Activated CD8-positive, alpha-beta memory T cell treated with anti-CD3 and anti-CD28 coated beads for 36 hours (primary cell): Measurements from ENCODE around the gene PCGF2. TPM values are rescaled to one million over a fixed set of nuclear protein-coding genes. Genes with fewer than 3 reads are reported as not detected.

ENCODE experiments used
- CTCF ChIA-PET: fragments of 350-600 bp; sonication (Branson Sonifier 250); formaldehyde crosslinking; loops from one replicate; lab custom pipeline; 2021; ENCODE audit warnings: antibody characterized with exemption; lab: Charles Lee
- POLR2A ChIA-PET: fragments of 350-600 bp; sonication (Branson Sonifier 250); formaldehyde crosslinking; loops from one replicate; lab custom pipeline; 2021; ENCODE audit warnings: antibody characterized with exemption; lab: Charles Lee
- total RNA-seq, 2 experiments: library from RNA; stranded (reverse); gene quantifications; one replicate each; pipeline ENCODE4 v1.2.3, GENCODE V29; 2021

Gene PCGF2
- total RNA-seq, 2 experiments from 2014 or later, result 1.2 to 1.4 TPM

- ChIA-PET CTCF (interaction anchor here (1.4 kb wide), 1 partner anchor 154 kb away, joined by 3 read pairs; no protein-coding TSS in a partner anchor), POLR2A (no interaction called here)
Observed at GRCh38 chr17:38713456-38714075, 34.6 kb downstream of the PCGF2 start.

- POLR2A ChIA-PET, result no interaction called here
- CTCF ChIA-PET, result interaction anchor here (0.6 to 2.2 kb wide), 4 partner anchors 14 to 36 kb away, joined by 3 to 8 read pairs (median 4); no protein-coding TSS in a partner anchor
Observed at GRCh38 chr17:38712593-38712992, 35.5 kb downstream of the PCGF2 start.

DNA sequence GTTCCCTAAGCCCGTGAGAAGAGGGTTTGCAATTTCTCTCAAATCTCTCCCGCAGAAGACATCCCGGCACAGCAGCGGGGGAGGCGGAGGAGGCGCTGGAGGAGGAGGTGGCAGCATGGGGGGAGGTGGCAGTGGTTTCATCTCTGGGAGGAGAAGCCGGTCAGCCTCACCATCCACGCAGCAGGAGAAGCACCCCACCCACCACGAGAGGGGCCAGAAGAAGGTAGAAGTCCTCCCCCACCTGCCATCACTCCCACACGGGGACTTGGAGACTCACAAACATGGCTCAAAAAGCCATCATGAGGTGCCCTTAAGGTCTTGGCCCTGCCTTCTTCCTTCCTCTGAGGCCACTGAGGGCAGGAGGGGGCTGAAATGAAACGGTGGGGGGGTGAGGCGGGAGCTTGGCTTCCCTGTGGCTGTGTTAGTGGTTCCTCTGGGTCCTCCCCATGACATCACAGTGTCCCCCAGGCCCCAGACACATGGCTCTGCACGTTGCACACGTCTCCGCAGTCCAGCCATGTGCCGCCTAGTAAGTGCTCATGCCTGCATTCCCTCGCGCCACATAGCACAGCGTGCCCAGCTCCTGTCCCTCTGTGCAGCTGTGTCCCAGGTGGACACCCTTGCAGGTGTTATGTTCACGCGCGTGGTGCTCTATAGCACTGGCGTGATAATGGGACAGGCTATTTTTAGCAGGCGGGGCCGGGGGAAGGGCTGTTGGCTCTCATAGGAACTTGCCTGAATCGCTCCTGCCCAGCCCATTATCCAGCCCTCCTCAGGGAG is 36.2 kb downstream of the PCGF2 start:
- CTCF ChIA-PET, result interaction anchor here (0.6 to 2.2 kb wide), 4 partner anchors 15 to 35 kb away, joined by 3 to 8 read pairs (median 4); no protein-coding TSS in a partner anchor
- POLR2A ChIA-PET, result interaction anchor here (1.4 kb wide), 1 partner anchor 17 kb away, joined by 4 read pairs; no protein-coding TSS in a partner anchor

DNA sequence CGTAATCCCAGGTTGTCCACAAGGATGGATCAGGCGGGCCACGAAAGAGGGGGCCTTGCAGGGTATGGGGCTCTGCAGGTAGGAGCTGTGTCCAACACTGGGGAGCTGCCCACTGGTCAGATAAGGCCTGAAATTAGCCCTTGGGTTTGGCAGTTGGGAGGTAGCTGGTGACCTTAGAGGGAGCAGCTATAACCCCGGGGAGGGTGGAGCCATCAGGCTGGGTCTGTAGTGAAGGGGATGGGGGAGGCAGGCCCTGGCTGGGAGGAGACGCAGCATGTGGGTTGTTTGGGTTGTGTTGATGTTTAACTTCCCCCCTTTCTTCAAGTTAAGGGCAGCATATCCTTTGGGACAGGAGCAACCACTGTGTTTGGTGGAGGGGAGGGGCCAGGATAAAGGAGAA is 37.2 kb downstream of the PCGF2 start:
- ChIA-PET POLR2A (interaction anchor here (1.4 kb wide), 1 partner anchor 18 kb away, joined by 4 read pairs; no protein-coding TSS in a partner anchor), CTCF (interaction anchor here (0.9 to 2.2 kb wide), 4 partner anchors 9 to 34 kb away, joined by 3 to 8 read pairs (median 5); no protein-coding TSS in a partner anchor)

DNA sequence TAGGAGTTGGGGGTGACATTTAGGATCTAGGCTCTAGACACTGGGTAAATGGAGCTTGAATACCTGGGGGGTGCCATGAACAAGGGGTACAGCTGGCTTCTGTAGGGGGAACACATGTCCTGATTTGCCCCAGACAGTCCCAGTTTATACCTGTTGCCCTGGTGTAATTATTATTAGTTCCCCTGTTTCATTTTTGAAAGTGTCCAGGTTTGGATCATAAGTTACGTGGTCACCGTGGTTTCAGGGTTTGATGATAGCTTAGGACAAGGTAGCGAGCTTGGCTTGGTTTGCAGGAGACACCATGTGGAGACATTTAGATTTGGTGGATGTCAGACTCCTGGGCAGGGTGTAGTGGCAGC is 37.6 kb downstream of the PCGF2 start:
- ChIA-PET POLR2A (interaction anchor here (1.4 to 1.6 kb wide), 2 partner anchors 8 to 18 kb away, joined by 4 to 9 read pairs; no protein-coding TSS in a partner anchor), CTCF (interaction anchor here (0.9 to 2.2 kb wide), 4 partner anchors 10 to 34 kb away, joined by 3 to 8 read pairs (median 6); no protein-coding TSS in a partner anchor)

DNA sequence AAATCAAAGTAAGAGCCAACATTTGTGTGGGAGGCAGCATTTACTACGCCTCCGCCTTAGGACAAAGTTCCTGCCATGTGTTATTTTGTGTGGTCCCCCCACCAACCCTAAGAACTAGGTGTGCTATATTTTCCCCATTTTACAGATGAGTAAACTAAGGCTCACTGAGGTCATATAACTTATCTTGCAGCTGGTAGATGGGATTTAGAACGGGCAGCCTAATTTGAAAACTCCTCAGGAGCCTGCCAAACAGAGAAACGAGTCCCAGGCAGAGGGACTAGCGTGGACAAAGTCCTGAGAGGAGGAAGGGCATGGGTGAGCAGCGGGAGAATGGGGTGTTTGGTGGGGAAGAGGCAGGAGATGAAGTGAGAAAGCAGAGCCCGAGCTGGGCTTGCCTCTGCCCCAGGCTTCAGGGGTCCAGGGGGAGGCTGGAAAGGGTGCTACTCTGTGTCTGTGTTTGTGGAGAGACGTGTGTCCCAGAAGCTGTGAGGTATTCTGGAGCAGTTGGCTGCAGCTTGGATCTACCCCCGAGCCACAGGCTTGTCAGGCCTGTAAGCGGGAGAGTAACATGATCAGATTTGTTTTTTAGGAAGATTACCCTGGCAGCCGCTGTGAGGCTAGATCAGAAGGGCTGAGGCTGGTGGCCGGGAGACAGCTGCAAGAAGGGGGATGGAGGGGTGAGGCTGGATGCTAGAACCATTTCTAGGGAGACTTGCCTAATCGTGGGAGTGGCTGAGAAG is 38.1 kb downstream of the PCGF2 start:
- POLR2A ChIA-PET, result interaction anchor here (0.5 to 1.6 kb wide), 3 partner anchors 9 to 19 kb away, joined by 4 to 9 read pairs (median 7); no protein-coding TSS in a partner anchor
- CTCF ChIA-PET, result interaction anchor here (0.9 to 2.2 kb wide), 6 partner anchors 10 to 33 kb away, joined by 3 to 10 read pairs (median 6); no protein-coding TSS in a partner anchor

GRCh38 chr17:38709104-38709820 is 38.9 kb downstream of the PCGF2 start:
- ChIA-PET CTCF (interaction anchor here (1.0 to 4.0 kb wide), 5 partner anchors 19 to 33 kb away, joined by 3 to 20 read pairs (median 7); no protein-coding TSS in a partner anchor), POLR2A (interaction anchor here (1.6 kb wide), 1 partner anchor 10 kb away, joined by 9 read pairs; no protein-coding TSS in a partner anchor)

- ChIA-PET POLR2A (interaction anchor here (0.9 to 2.3 kb wide), 2 partner anchors 12 to 44 kb away, joined by 3 to 6 read pairs; partner anchors contain the start of gene PSMB3), CTCF (interaction anchor here (1.3 to 4.0 kb wide), 5 partner anchors 12 to 33 kb away, joined by 3 to 20 read pairs (median 7); partner anchors contain the start of gene EPOP)
Observed at GRCh38 chr17:38707678-38708351, 40.3 kb downstream of the PCGF2 start.

DNA sequence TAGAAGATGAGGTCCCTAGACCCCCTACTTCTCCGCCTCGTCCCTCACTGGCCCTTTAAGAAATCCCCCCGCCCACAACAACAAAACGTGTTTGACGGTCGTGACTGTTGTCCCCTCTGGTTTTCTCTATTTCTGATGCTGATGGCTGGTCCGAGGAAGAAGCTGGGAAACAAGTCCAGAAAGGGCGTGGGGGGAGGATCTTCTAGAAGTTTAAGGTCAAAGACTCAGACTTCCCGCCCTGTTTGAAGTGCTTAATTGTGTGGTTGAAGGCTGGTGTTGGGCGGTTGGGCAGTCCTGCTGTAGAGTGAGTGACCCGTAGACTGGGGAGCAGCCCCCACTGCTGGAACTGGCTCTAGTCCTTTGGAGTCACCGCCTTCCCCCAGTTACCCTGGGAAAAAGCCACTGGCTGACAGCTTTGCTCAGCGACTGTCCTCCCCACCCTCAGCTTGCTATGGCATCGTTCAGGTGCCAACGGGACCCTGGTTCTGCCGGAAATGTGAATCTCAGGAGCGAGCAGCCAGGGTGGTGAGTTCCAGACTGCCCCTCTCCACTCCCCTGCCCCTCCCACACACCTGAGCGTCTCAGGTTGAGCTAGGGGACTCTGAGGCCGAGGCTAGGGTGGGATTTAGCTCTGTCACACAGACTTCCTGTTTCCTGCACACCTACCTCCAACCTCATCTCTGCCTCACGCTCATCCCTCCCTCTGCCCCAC is 41.5 kb downstream of the PCGF2 start:
- POLR2A ChIA-PET, result interaction anchor here (0.7 to 2.3 kb wide), 6 partner anchors 10 to 46 kb away, joined by 3 to 13 read pairs (median 5); partner anchors contain the start of genes CISD3 and PSMB3
- CTCF ChIA-PET, result interaction anchor here (1.3 to 4.0 kb wide), 7 partner anchors 9 to 39 kb away, joined by 3 to 20 read pairs (median 5); partner anchors contain the start of gene EPOP

- POLR2A ChIA-PET, result interaction anchor here (0.7 to 3.6 kb wide), 10 partner anchors 10 to 148 kb away, joined by 3 to 17 read pairs (median 4); partner anchors contain the start of gene CISD3
- CTCF ChIA-PET, result interaction anchor here (1.1 to 4.0 kb wide), 9 partner anchors 9 to 147 kb away, joined by 3 to 20 read pairs (median 3); partner anchors contain the start of gene EPOP
Observed at GRCh38 chr17:38705803-38706504, 42.2 kb downstream of the PCGF2 start.

DNA sequence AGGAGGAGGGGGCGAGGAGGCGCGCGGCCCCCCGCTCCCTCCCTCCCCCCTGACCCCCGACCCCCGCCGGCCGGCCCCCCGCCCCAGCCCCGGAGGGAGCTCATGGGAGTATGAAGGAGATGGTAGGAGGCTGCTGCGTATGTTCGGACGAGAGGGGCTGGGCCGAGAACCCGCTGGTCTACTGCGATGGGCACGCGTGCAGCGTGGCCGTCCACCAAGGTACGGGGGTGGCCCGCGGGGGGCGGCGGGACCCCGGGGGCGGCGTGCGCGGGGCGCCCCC is 42.7 kb downstream of the PCGF2 start:
- ChIA-PET POLR2A (interaction anchor here (0.7 to 3.6 kb wide), 8 partner anchors 11 to 164 kb away, joined by 3 to 17 read pairs (median 4); partner anchors contain the start of gene LASP1), CTCF (interaction anchor here (1.1 to 4.0 kb wide), 7 partner anchors 14 to 147 kb away, joined by 3 to 20 read pairs (median 4); partner anchors contain the start of gene EPOP)

GRCh38 chr17:38704606-38705522 is 43.3 kb downstream of the PCGF2 start, which contains the start of gene MLLT6:
Gene MLLT6 (plus strand): TSS chr17:38705273. CDS start chr17:38705633, 360 bp downstream.
- POLR2A ChIA-PET, result interaction anchor here (0.7 to 3.6 kb wide), 8 partner anchors 12 to 165 kb away, joined by 3 to 17 read pairs (median 4); partner anchors contain the start of gene LASP1
- CTCF ChIA-PET, result interaction anchor here (1.0 to 4.0 kb wide), 9 partner anchors 13 to 146 kb away, joined by 3 to 20 read pairs (median 3); partner anchors contain the start of gene EPOP

DNA sequence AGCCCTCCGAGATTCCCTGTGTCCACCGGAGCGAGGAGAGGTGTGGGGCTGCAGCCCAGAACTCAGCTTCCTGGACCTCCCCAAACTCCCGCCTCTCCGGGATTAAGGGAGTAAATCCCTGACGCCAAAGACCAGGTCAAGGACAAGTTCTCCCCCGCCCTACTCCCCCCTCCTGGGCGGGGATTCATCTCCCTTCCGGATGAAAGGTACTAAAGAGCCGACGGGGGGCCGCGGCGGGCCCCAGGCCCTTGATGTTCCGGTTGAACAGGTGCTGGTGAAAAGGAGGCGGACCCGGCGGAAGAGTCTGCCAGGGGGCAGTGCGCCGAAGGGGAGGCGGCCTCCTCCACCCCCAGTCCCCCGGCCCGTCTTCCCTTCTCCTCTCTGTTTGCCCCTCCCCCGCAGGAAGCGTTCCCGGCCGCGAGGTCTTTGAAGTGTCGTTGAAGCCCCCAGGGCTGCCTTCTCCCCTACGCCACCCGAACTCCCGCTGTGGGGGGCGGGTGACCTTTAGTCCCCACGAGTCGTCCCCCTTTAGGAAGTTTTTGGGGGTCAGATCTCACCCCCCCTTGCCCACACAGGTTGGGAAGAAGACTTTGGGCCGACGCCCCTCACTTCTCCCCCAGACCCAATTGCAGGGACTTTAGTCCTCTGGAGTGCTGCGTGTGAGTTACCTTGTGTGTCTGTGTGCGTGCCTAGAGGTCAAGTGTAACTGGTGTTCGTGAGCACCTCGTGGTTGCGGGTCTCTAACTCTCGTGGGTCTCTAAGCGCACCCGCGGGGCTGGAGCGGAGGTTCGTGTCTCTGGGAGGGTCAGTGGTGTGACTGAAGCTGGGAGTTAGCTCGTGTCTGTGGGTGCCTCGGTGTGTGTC is 44.2 kb downstream of the PCGF2 start:
- POLR2A ChIA-PET, result interaction anchor here (1.0 to 3.6 kb wide), 5 partner anchors 24 to 165 kb away, joined by 3 to 17 read pairs (median 4); partner anchors contain the start of gene LASP1
- CTCF ChIA-PET, result interaction anchor here (1.0 to 1.5 kb wide), 5 partner anchors 24 to 31 kb away, joined by 3 to 5 read pairs (median 4); partner anchors contain the start of gene EPOP
